Rectal smooth muscle tissue (tissue), 1 donor: ENCODE results near the gene TRAPPC14.
A peak's percentile ranks its signal among the peaks of the same experiment; 100 is the strongest.
"Not testable (repeated sequence)": the region's sequence is repeated elsewhere in the genome, so short reads cannot be mapped to it uniquely, and the experiment has no call there.

ENCODE experiments used
- H3K27ac ChIP-seq: one replicate; pipeline ENCODE4 v1.7.0; 2013; ENCODE audit warnings: low read depth, low read length, inconsistent platforms
- H3K27me3 ChIP-seq: one replicate; pipeline ENCODE4 v1.7.0; 2013; ENCODE audit warnings: low read length; ENCODE audit not compliant: control insufficient read depth, insufficient read depth
- H3K36me3 ChIP-seq: one replicate; pipeline ENCODE4 v1.7.0; 2013; ENCODE audit warnings: low read length; ENCODE audit not compliant: control insufficient read depth, insufficient read depth
- H3K4me1 ChIP-seq: one replicate; pipeline ENCODE4 v1.7.0; 2013; ENCODE audit warnings: low read length; ENCODE audit not compliant: control insufficient read depth, insufficient read depth
- H3K4me3 ChIP-seq: one replicate; pipeline ENCODE4 v1.7.0; 2013; ENCODE audit warnings: low read length
- H3K9ac ChIP-seq: one replicate; pipeline ENCODE4 v1.7.0; 2013; ENCODE audit warnings: low read length

TRAPPC14 gene

GRCh38 chr7:100155553-100156317 lies 2.8 kb downstream of the TRAPPC14 start:
- Histone ChIP-seq H3K27ac (no peak overlapping the region), H3K9ac (no peak overlapping the region), H3K4me1 (peaks cover 5% of the 10 kb centered on the region), H3K27me3 (no peaks in the 10 kb centered on the region), H3K4me3 (no peak overlapping the region), H3K36me3 (peaks cover 13% of the 10 kb centered on the region)

GRCh38 chr7:100154651-100155491 lies 3.7 kb downstream of the TRAPPC14 start:
- no peaks in the 10 kb centered on the region for H3K27me3 ChIP-seq
- no peak overlapping the region for H3K9ac ChIP-seq
- no peak overlapping the region for H3K4me3 ChIP-seq
- peaks cover 13% of the 10 kb centered on the region for H3K36me3 ChIP-seq
- H3K27ac ChIP-seq = no peak overlapping the region
- peaks cover 5% of the 10 kb centered on the region for H3K4me1 ChIP-seq

GRCh38 chr7:100153708-100154535 lies 4.6 kb downstream of the TRAPPC14 start:
- Histone ChIP-seq H3K27ac (no peak overlapping the region), H3K4me1 (peaks cover 7% of the 10 kb centered on the region), H3K27me3 (no peaks in the 10 kb centered on the region), H3K9ac (no peak overlapping the region), H3K36me3 (peaks cover 13% of the 10 kb centered on the region), H3K4me3 (peak overlapping the region; percentile 23)

GRCh38 chr7:100152937-100153666 lies 5.4 kb downstream of the TRAPPC14 start:
- H3K36me3 ChIP-seq = peaks cover 13% of the 10 kb centered on the region
- no peak overlapping the region for H3K4me3 ChIP-seq
- H3K27me3 ChIP-seq = no peaks in the 10 kb centered on the region
- H3K9ac ChIP-seq = no peak overlapping the region
- peaks cover 7% of the 10 kb centered on the region for H3K4me1 ChIP-seq
- H3K27ac ChIP-seq = no peak overlapping the region

- H3K4me1 ChIP-seq = peaks cover 2% of the 10 kb centered on the region
- peaks cover 13% of the 10 kb centered on the region for H3K36me3 ChIP-seq
- H3K9ac ChIP-seq = no peak overlapping the region
- H3K4me3 ChIP-seq = no peak overlapping the region
- H3K27ac ChIP-seq = no peak overlapping the region
- no peaks in the 10 kb centered on the region for H3K27me3 ChIP-seq
Observed at GRCh38 chr7:100152404-100152803, 6.1 kb downstream of the TRAPPC14 start.

GRCh38 chr7:100148559-100149328 lies 9.8 kb downstream of the TRAPPC14 start, which contains the start of gene LAMTOR4:
TSS of gene LAMTOR4 (plus strand) at chr7:100148918. CDS start at chr7:100148973, 55 bp downstream.
- Histone ChIP-seq H3K9ac (peak within 1 kb of the TSS; percentile 98), H3K27me3 (no peaks in the 10 kb centered on the region), H3K36me3 (peaks cover under 1% of the 10 kb centered on the region), H3K27ac (peak within 1 kb of the TSS; percentile 90), H3K4me3 (peak within 1 kb of the TSS; percentile 100), H3K4me1 (peaks cover 2% of the 10 kb centered on the region)

GRCh38 chr7:100148225-100148558 lies 10.3 kb downstream of the TRAPPC14 start:
- Histone ChIP-seq H3K27me3 (no peaks in the 10 kb centered on the region), H3K4me1 (peaks cover 2% of the 10 kb centered on the region), H3K36me3 (no peaks in the 10 kb centered on the region), H3K27ac (peak overlapping the region; percentile 81), H3K4me3 (peak overlapping the region; percentile 60), H3K9ac (peak overlapping the region; percentile 61)

- Histone ChIP-seq H3K4me3 (no peak overlapping the region), H3K27me3 (no peaks in the 10 kb centered on the region), H3K9ac (no peak overlapping the region), H3K4me1 (peaks cover 2% of the 10 kb centered on the region), H3K27ac (no peak overlapping the region), H3K36me3 (no peaks in the 10 kb centered on the region)
Observed at GRCh38 chr7:100147278-100147677, 11.2 kb downstream of the TRAPPC14 start.

GRCh38 chr7:100146350-100146749 lies 12.2 kb downstream of the TRAPPC14 start:
- H3K27ac ChIP-seq, H3K9ac ChIP-seq, H3K36me3 ChIP-seq, H3K4me1 ChIP-seq, H3K4me3 ChIP-seq, H3K27me3 ChIP-seq: not testable (repeated sequence)

GRCh38 chr7:100142461-100142860 lies 16.1 kb downstream of the TRAPPC14 start:
- Histone ChIP-seq H3K27ac (no peak overlapping the region), H3K9ac (no peak overlapping the region), H3K4me1 (no peaks in the 10 kb centered on the region), H3K27me3 (no peaks in the 10 kb centered on the region), H3K36me3 (no peaks in the 10 kb centered on the region), H3K4me3 (no peak overlapping the region)

- Histone ChIP-seq H3K4me1 (no peaks in the 10 kb centered on the region), H3K27ac (no peak overlapping the region), H3K27me3 (no peaks in the 10 kb centered on the region), H3K9ac (no peak overlapping the region), H3K36me3 (no peaks in the 10 kb centered on the region), H3K4me3 (no peak overlapping the region)
Observed at GRCh38 chr7:100141555-100141949, 17.0 kb downstream of the TRAPPC14 start.
